Natural killer cell (primary cell): Measurements from ENCODE around the gene PXDN. TPM values are rescaled to one million over a fixed set of nuclear protein-coding genes. Genes with fewer than 3 reads are reported as not detected.

Source experiments
- ATAC-seq, 3 donors: fragments of 150-1000 bp in 2 of 3; fragments of 200-7000 bp in 1 of 3; cut with Tn5 transposase; 1 replicate in 1 of 3; 2 replicates in 2 of 3; pipeline ENCODE4 v1.10.0; 2021; ENCODE audit warnings: mild to moderate bottlenecking in 2 of 3, moderate library complexity in 2 of 3
- DNase-seq, 2 donors: peaks; one replicate each; pipeline versions ENCODE4 v3.0.0 to v3.0.0-alpha.2; 2013 to 2021; ENCODE audit warnings: mixed read lengths in 1 of 2
- H3K27ac ChIP-seq: one replicate; pipeline ENCODE4 v1.5.1; 2013; ENCODE audit warnings: mild to moderate bottlenecking, low read length
- H3K27me3 ChIP-seq: one replicate; pipeline ENCODE4 v1.6.1; 2013; ENCODE audit warnings: low read length; ENCODE audit not compliant: control insufficient read depth, insufficient read depth
- H3K36me3 ChIP-seq: one replicate; pipeline ENCODE4 v1.6.1; 2013; ENCODE audit warnings: low read length; ENCODE audit not compliant: control insufficient read depth, insufficient read depth
- H3K4me1 ChIP-seq: one replicate; pipeline ENCODE4 v1.6.1; 2013; ENCODE audit warnings: low read length; ENCODE audit not compliant: control insufficient read depth, insufficient read depth
- H3K4me3 ChIP-seq: one replicate; pipeline ENCODE4 v1.5.1; 2013; ENCODE audit warnings: low read length
- H3K9me3 ChIP-seq: one replicate; pipeline ENCODE4 v1.6.1; 2013; ENCODE audit warnings: low read length; ENCODE audit not compliant: control insufficient read depth, insufficient read depth
- H3K27ac Mint-ChIP-seq, 2 donors: one replicate each; pipeline ENCODE4 v1.8.0; 2022; ENCODE audit warnings: mild to moderate bottlenecking in 2 of 2, mixed read lengths in 2 of 2, moderate library complexity in 1 of 2
- H3K27me3 Mint-ChIP-seq, 2 donors: one replicate each; pipeline ENCODE4 v1.8.0; 2022; ENCODE audit warnings: low read depth in 2 of 2, mixed read lengths in 2 of 2
- H3K36me3 Mint-ChIP-seq: one replicate; pipeline ENCODE4 v1.8.0; 2022; ENCODE audit warnings: mixed read lengths
- H3K4me1 Mint-ChIP-seq, 2 donors: one replicate each; pipeline ENCODE4 v1.8.0; 2022; ENCODE audit warnings: mixed read lengths in 2 of 2
- H3K4me3 Mint-ChIP-seq: one replicate; pipeline ENCODE4 v1.8.0; 2022; ENCODE audit warnings: mild to moderate bottlenecking, moderate library complexity, mixed read lengths
- H3K9me3 Mint-ChIP-seq, 2 donors: one replicate each; pipeline ENCODE4 v1.8.0; 2022; ENCODE audit warnings: mixed read lengths in 2 of 2
- WGBS: methylation state at CpG from one replicate; pipeline ENCODE4 v1.1.7; 2013; ENCODE audit warnings: missing lambda C conversion rate; ENCODE audit not compliant: insufficient coverage; 5-methylcytosine and 5-hydroxymethylcytosine counted together
- intact Hi-C: fragments of 100-400 bp; cut with micrococcal nuclease; formaldehyde crosslinking; loops from one replicate; pipeline ENCODE4 v1.14.2; 2022
- total RNA-seq, 4 donors: library from RNA; stranded (reverse); fragments of 120-200 nt in 1 of 4; gene quantifications; one replicate each; pipeline versions ENCODE4 v1.2.3 to v1.2.4, GENCODE V29; 2013 to 2022
- TF ChIP-seq, protein P1 (sequence below): fragments of 200-600 bp; IDR thresholded peaks from one replicate; pipeline ENCODE4 v1.8.0; 2022; ENCODE audit warnings: antibody characterized with exemption

The PXDN gene
- total RNA-seq, 3 donors from 2014 or later (not counting 1 experiment from before 2014, with no cell fraction given): 2.1 to 3.7 (median 2.5) TPM

DNA sequence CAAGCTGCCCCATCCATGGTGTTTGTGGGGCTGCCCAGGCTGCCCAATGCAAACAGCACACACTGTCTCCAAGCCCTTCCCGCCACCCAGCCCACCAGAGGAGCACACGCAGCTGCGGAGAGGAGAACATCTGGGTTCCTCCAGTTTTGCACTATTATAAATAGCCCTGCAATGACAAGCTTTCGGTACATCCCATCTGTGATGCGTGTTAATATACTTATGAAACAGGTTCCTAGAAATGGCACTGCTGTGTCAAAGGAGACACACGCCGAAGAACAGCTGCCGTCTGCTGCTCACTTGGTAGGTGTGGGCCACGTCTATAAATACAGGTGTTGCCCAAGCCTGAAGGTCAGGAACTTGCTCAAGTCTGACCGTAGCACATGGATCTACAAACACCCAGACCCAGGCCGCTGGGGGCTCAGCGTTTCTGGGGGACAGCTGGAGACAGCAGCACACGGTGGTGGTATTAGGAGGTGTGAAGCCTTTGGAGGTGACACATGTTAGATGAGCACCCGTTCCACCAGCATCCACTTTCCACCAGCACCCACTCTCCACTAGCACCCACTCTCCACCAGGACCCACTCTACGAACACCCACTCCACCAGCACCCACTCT lies 34.3 kb downstream of the PXDN start:
- TF ChIP-seq, protein P1, sequence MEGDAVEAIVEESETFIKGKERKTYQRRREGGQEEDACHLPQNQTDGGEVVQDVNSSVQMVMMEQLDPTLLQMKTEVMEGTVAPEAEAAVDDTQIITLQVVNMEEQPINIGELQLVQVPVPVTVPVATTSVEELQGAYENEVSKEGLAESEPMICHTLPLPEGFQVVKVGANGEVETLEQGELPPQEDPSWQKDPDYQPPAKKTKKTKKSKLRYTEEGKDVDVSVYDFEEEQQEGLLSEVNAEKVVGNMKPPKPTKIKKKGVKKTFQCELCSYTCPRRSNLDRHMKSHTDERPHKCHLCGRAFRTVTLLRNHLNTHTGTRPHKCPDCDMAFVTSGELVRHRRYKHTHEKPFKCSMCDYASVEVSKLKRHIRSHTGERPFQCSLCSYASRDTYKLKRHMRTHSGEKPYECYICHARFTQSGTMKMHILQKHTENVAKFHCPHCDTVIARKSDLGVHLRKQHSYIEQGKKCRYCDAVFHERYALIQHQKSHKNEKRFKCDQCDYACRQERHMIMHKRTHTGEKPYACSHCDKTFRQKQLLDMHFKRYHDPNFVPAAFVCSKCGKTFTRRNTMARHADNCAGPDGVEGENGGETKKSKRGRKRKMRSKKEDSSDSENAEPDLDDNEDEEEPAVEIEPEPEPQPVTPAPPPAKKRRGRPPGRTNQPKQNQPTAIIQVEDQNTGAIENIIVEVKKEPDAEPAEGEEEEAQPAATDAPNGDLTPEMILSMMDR: no peak
- no peaks in the 10 kb centered on the region for H3K36me3 ChIP-seq
- no peak overlapping the region for H3K4me3 ChIP-seq
- WGBS: 87% methylated on average over 15 of the region's 15 CpGs
- Mint-ChIP-seq H3K36me3 (no peaks in the 10 kb centered on the region), H3K27ac (no peak overlapping the region), H3K4me1 (no peaks in the 10 kb centered on the region), H3K27me3 (no peaks in the 10 kb centered on the region), H3K9me3 (no peaks in the 10 kb centered on the region), H3K4me3 (no peak overlapping the region)
- intact Hi-C loops: no loop called here
- no peak overlapping the region for H3K27ac ChIP-seq
- no peaks in the 10 kb centered on the region for H3K4me1 ChIP-seq
- no peaks in the 10 kb centered on the region for H3K9me3 ChIP-seq
- no peak for ATAC-seq
- DNase-seq: no peak
- H3K27me3 ChIP-seq: no peaks in the 10 kb centered on the region

DNA sequence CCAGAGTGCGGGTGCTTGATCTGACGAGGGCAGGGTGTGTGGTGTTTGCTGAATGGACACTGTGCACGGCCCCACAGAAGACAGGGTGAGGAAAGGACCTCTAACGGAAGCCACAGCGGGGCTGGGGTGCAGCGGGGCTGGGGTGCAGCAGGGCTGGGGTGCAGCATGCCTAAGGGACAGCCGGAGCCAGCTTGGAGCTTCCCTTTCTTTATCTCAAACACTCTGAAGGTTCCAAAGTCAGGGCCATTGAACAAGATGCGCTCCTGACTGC lies 35.0 kb downstream of the PXDN start:
- H3K36me3 ChIP-seq: no peaks in the 10 kb centered on the region
- H3K4me1 Mint-ChIP-seq: no peaks in the 10 kb centered on the region
- H3K36me3 Mint-ChIP-seq: no peaks in the 10 kb centered on the region
- no peak overlapping the region for H3K27ac ChIP-seq
- TF ChIP-seq, protein P1: no peak
- DNase-seq (no peak), ATAC-seq (no peak)
- no peaks in the 10 kb centered on the region for H3K27me3 Mint-ChIP-seq
- H3K9me3 Mint-ChIP-seq: no peaks in the 10 kb centered on the region
- 77% methylated on average over 8 of the region's 8 CpGs for WGBS
- intact Hi-C loops: no loop called here
- no peak overlapping the region for H3K27ac Mint-ChIP-seq
- no peaks in the 10 kb centered on the region for H3K27me3 ChIP-seq
- no peaks in the 10 kb centered on the region for H3K9me3 ChIP-seq
- H3K4me3 Mint-ChIP-seq: no peak overlapping the region
- no peaks in the 10 kb centered on the region for H3K4me1 ChIP-seq
- H3K4me3 ChIP-seq: no peak overlapping the region

DNA sequence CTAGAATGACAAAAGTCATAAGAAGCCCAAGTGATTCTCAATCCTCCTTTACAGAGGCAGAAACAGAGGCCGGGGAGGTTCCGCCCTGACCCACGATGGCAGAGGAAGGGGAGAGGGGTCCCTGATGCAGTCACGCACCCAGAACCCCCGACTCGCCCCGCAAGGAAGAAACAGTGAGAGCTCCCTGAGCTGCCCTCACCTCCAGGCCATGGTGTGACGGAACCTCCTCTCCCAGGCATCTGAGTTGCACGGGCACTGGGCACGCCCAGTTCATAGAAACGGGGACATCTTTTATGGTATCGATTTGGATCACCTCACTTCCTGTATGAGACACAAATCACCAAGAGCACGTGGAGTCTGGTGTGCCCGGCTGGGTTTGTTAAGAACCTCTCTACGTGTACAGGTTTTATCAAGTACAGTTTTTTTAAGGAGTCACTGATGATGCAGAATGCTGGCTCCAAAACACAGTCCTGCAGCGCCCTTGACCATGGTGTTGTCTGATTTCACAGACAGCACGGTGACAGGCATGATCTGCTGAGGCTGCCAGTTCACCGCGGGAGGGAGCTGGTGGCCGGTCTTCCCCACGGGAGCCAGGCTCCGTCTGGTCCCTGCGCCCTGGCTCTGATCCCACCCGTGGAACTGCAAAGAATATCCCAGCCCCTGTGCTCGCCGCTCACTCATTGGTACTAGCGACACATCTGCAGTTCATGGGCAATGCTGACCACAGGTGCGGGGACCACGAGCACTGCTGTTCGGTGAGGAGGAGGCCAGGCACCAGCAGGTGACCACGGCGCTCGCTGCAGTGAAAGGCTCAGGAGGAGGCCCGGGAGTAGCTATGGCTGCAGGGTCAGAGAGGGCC lies 35.6 kb downstream of the PXDN start:
- no peaks in the 10 kb centered on the region for H3K4me1 Mint-ChIP-seq
- no peaks in the 10 kb centered on the region for H3K9me3 ChIP-seq
- H3K27me3 Mint-ChIP-seq: no peaks in the 10 kb centered on the region
- no peak overlapping the region for H3K27ac ChIP-seq
- intact Hi-C loops: no loop called here
- TF ChIP-seq, protein P1: no peak
- DNase-seq (no peak), ATAC-seq (no peak)
- no peaks in the 10 kb centered on the region for H3K9me3 Mint-ChIP-seq
- H3K4me3 ChIP-seq: no peak overlapping the region
- H3K27me3 ChIP-seq: no peaks in the 10 kb centered on the region
- no peaks in the 10 kb centered on the region for H3K36me3 ChIP-seq
- H3K4me1 ChIP-seq: no peaks in the 10 kb centered on the region
- no peak overlapping the region for H3K27ac Mint-ChIP-seq
- no peaks in the 10 kb centered on the region for H3K36me3 Mint-ChIP-seq
- WGBS: 86% methylated on average over 34 of the region's 34 CpGs
- no peak overlapping the region for H3K4me3 Mint-ChIP-seq
